HEK293 (cell line): ENCODE results near the gene CALHM1.

ENCODE experiments used
- CTCF ChIA-PET: fragments of 350-600 bp; formaldehyde crosslinking; extraction: SDS; loops from one replicate; lab custom pipeline; 2021; ENCODE audit warnings: antibody characterized with exemption; lab: Yijun Ruan, JAX
- POLR2A ChIA-PET: fragments of 300-600 bp; formaldehyde crosslinking; extraction: SDS; loops from one replicate; lab custom pipeline; 2020; ENCODE audit warnings: antibody characterized with exemption, inconsistent platforms; lab: Yijun Ruan, JAX
- H3K27ac ChIP-seq: fragments of 200-500 bp; sonication (Bioruptor generic); 2 replicates; pipeline ENCODE4 v1.5.1; 2014; ENCODE audit warnings: low read depth, low read length, control low read depth, inconsistent platforms; ENCODE audit errors: extremely low read depth
- H3K36me3 ChIP-seq, 2 experiments: fragments of 200-500 bp in 1 of 2; sonication (Bioruptor generic) in 1 of 2; 1 replicate in 1 of 2; 2 replicates in 1 of 2; pipeline ENCODE4 v1.5.1; 2014 to 2017; ENCODE audit warnings: inconsistent platforms in 2 of 2, low read length in 2 of 2; ENCODE audit not compliant: control insufficient read depth in 2 of 2, insufficient read depth in 1 of 2
- H3K4me1 ChIP-seq: fragments of 200-500 bp; sonication (Bioruptor generic); 2 replicates; pipeline ENCODE4 v1.5.1; 2014; ENCODE audit warnings: mild to moderate bottlenecking, low read length, inconsistent platforms; ENCODE audit not compliant: control insufficient read depth, insufficient read depth
- H3K4me3 ChIP-seq: 2 replicates; pipeline ENCODE4 v1.5.1; 2011; ENCODE audit warnings: low read depth, mild to moderate bottlenecking, control low read depth, low read length, moderate library complexity
- H3K9me3 ChIP-seq: fragments of 200-500 bp; sonication (Bioruptor generic); 2 replicates; pipeline ENCODE4 v1.5.1; 2014; ENCODE audit warnings: low read depth, low read length, inconsistent platforms; ENCODE audit not compliant: control insufficient read depth, insufficient read depth
- HOXC10 ChIP-seq: sonication (generic); formaldehyde crosslinking; IDR thresholded peaks from 2 replicates; pipeline ENCODE4 v1.8.1; 2023; ENCODE audit warnings: mild to moderate bottlenecking, missing genetic modification reagents
- KLF10 ChIP-seq: fragments of 450-650 bp; IDR thresholded peaks from 2 replicates; pipeline ENCODE4 v1.5.1; 2018; ENCODE audit warnings: missing biosample characterization, mild to moderate bottlenecking, missing genetic modification characterization
- KLF8 ChIP-seq: fragments of 450-650 bp; formaldehyde crosslinking; IDR thresholded peaks from 2 replicates; pipeline ENCODE4 v1.5.1; 2016; ENCODE audit warnings: missing biosample characterization, missing genetic modification characterization
- PRDM2 ChIP-seq: fragments of 450-650 bp; formaldehyde crosslinking; IDR thresholded peaks from 2 replicates; pipeline ENCODE4 v1.5.1; 2016; ENCODE audit warnings: missing biosample characterization, missing genetic modification characterization, borderline replicate concordance
- ZBTB21 ChIP-seq: fragments of 450-650 bp; formaldehyde crosslinking; IDR thresholded peaks from 2 replicates; pipeline ENCODE4 v1.5.1; 2017; ENCODE audit warnings: missing biosample characterization, missing genetic modification characterization
- ZNF2 ChIP-seq: fragments of 450-650 bp; formaldehyde crosslinking; IDR thresholded peaks from 2 replicates; pipeline ENCODE4 v1.5.1; 2016; ENCODE audit warnings: missing biosample characterization, missing genetic modification characterization
- ZNF311 ChIP-seq: fragments of 450-650 bp; formaldehyde crosslinking; IDR thresholded peaks from 2 replicates; pipeline ENCODE4 v1.5.1; 2017; ENCODE audit warnings: missing biosample characterization, missing genetic modification characterization, borderline replicate concordance
- ZNF423 ChIP-seq: fragments of 450-650 bp; formaldehyde crosslinking; IDR thresholded peaks from 2 replicates; pipeline ENCODE4 v1.5.1; 2016; ENCODE audit warnings: missing biosample characterization, missing genetic modification characterization
- ZNF473 ChIP-seq: fragments of 450-650 bp; formaldehyde crosslinking; IDR thresholded peaks from 2 replicates; pipeline ENCODE4 v1.5.1; 2017; ENCODE audit warnings: missing biosample characterization, missing genetic modification characterization
- ZNF518A ChIP-seq: fragments of 450-650 bp; formaldehyde crosslinking; conservative IDR thresholded peaks from 2 replicates; pipeline ENCODE4 v1.5.1; 2016; ENCODE audit warnings: low read depth, missing biosample characterization, missing genetic modification characterization
- ZNF521 ChIP-seq: fragments of 450-650 bp; formaldehyde crosslinking; IDR thresholded peaks from 2 replicates; pipeline ENCODE4 v1.5.1; 2017; ENCODE audit warnings: missing biosample characterization, mild to moderate bottlenecking, missing genetic modification characterization
- ZNF549 ChIP-seq: fragments of 450-650 bp; IDR thresholded peaks from 2 replicates; pipeline ENCODE4 v1.5.1; 2018; ENCODE audit warnings: missing biosample characterization, missing genetic modification characterization, mild to moderate bottlenecking, inconsistent platforms, moderate library complexity
- ZNF558 ChIP-seq: fragments of 450-650 bp; formaldehyde crosslinking; IDR thresholded peaks from 2 replicates; pipeline ENCODE4 v1.5.1; 2016; ENCODE audit warnings: missing biosample characterization, missing genetic modification characterization
- ZNF600 ChIP-seq: fragments of 450-650 bp; formaldehyde crosslinking; IDR thresholded peaks from 2 replicates; pipeline ENCODE4 v1.5.1; 2016; ENCODE audit warnings: missing biosample characterization, missing genetic modification characterization
- ZNF610 ChIP-seq: fragments of 450-650 bp; formaldehyde crosslinking; IDR thresholded peaks from 2 replicates; pipeline ENCODE4 v1.5.1; 2016; ENCODE audit warnings: missing biosample characterization, missing genetic modification characterization, borderline replicate concordance
- ZNF837 ChIP-seq: fragments of 450-650 bp; formaldehyde crosslinking; IDR thresholded peaks from 2 replicates; pipeline ENCODE4 v1.5.1; 2016; ENCODE audit warnings: missing biosample characterization, missing genetic modification characterization

The CALHM1 gene

DNA sequence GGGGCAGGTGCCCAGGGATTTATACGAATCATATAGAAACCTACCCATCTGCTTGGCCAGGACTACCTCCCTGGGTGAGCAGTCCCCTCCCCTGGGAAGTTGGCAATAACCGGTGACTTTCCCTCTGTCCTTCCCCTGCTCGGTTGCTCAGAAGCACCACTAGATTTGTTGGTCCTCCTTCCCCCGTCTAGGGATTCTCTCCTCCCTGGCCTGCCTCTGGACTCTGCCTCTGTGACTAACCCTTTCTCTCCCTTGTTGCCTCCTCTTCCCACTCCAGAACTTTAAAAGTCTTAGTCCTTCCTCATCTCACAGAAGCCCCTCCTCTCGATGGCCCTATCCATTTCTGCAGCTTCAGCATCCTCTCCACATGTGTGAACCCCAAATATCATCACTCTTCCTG is 10.5 kb upstream of the CALHM1 start:
- Histone ChIP-seq H3K4me3 (no peak overlapping the region), H3K9me3 (no peaks in the 10 kb centered on the region), H3K4me1 (no peaks in the 10 kb centered on the region), H3K36me3 (no peaks in the 10 kb centered on the region), H3K27ac (no peak overlapping the region)
- TF ChIP-seq ZNF2 (tag by site-specific recombination) (no peak), ZNF610 (tag by site-specific recombination) (no peak)
- ChIA-PET POLR2A (no interaction called here), CTCF (interaction anchor here (0.7 to 1.7 kb wide), 2 partner anchors 10 to 124 kb away, joined by 3 read pairs; partner anchors contain the start of gene CALHM3)

DNA sequence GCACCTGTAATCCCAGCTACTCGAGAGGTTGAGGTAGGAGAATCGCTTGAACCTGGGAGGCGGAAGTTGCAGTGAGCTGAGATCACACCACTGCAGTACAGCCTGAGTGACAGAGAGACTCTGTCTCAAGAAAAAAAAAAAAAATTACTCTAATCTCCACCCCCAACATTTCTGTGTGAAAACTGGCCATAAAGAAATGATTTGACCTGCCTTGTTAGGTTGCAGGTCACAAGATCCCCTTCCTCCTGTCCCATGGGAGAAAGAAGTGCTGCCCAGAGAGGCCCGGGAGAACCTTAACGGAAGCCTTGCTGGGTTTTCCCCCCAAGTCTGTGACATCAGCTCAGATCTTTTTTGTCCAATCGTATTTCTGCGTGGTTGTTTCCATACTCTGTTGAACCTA is 8.7 kb upstream of the CALHM1 start:
- Histone ChIP-seq H3K27ac (no peak overlapping the region), H3K36me3 (no peaks in the 10 kb centered on the region), H3K4me1 (no peaks in the 10 kb centered on the region), H3K4me3 (no peak overlapping the region), H3K9me3 (no peaks in the 10 kb centered on the region)
- TF ChIP-seq ZBTB21 (tag by site-specific recombination) (no peak), ZNF423 (tag by site-specific recombination) (no peak), ZNF549 (tag by site-specific recombination) (no peak), ZNF2 (tag by site-specific recombination) (no peak), PRDM2 (tag by site-specific recombination) (no peak), ZNF311 (no peak), ZNF521 (tag by site-specific recombination) (no peak), ZNF837 (tag by site-specific recombination) (no peak), ZNF558 (no peak), HOXC10 (CRISPR knock-in tag) (no peak), KLF8 (no peak), ZNF600 (no peak), ZNF473 (tag by site-specific recombination) (no peak), ZNF518A (no peak), KLF10 (tag by site-specific recombination) (no peak)
- POLR2A ChIA-PET = no interaction called here
- CTCF ChIA-PET = no interaction called here
